Mammary epithelial cell (primary cell): ENCODE data around the gene ZSWIM8.

Experiments
- CTCF ChIP-seq, 2 donors: IDR thresholded peaks in 1 of 2; conservative IDR thresholded peaks in 1 of 2; 2 replicates each; pipeline ENCODE4 v1.5.1; 2011 to 2012; ENCODE audit warnings: inconsistent platforms in 2 of 2, low read length in 2 of 2, mild to moderate bottlenecking in 2 of 2, control low read depth in 1 of 2, low read depth in 1 of 2; ENCODE audit not compliant: insufficient read depth in 1 of 2; ENCODE audit errors: extremely low read depth in 1 of 2
- EZH2 ChIP-seq: IDR thresholded peaks from 2 replicates; pipeline ENCODE4 v1.6.1; 2012; ENCODE audit warnings: low read length, inconsistent platforms, borderline replicate concordance

- TF ChIP-seq CTCF (conservative IDR thresholded peaks at IDR 0.05 in 1 of 2, IDR thresholded peaks at IDR 0.05 in 1 of 2; ENCODE audit: extremely low read depth in 1 of 2, insufficient read depth in 1 of 2, low read depth in 1 of 2, low read length in 2 of 2) (no peak), EZH2 (no peak)
These were observed 57.9 kb downstream of the ZSWIM8 start for GRCh38 chr10:73843261-73843660.
